ENCODE results near the gene ANKRD50.

The ANKRD50 gene

DNA sequence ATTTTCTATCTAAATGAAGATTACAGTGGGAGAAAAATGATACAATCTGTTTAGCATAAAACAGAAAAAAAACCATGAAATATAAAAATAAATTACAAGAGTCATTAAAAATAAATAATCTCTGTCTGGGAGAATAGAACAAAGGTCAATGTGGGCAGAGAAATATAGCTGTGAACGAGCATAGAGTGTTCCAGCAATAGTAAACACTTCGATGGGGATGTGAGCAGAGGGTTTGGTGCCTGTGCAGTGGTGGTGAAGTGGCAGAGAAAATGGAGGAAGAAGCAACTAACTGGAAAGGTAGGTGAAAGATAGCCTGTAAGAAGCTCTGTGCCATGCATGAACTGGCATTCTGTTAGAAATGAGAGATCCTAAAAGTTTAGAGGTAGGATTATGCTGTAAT, 64.9 kb downstream of the ANKRD50 start:
- TF ChIP-seq, protein P1, sequence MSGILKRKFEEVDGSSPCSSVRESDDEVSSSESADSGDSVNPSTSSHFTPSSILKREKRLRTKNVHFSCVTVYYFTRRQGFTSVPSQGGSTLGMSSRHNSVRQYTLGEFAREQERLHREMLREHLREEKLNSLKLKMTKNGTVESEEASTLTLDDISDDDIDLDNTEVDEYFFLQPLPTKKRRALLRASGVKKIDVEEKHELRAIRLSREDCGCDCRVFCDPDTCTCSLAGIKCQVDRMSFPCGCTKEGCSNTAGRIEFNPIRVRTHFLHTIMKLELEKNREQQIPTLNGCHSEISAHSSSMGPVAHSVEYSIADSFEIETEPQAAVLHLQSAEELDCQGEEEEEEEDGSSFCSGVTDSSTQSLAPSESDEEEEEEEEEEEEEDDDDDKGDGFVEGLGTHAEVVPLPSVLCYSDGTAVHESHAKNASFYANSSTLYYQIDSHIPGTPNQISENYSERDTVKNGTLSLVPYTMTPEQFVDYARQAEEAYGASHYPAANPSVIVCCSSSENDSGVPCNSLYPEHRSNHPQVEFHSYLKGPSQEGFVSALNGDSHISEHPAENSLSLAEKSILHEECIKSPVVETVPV (CRISPR knock-in tag; IDR thresholded peaks at IDR 0.05) = no peak
- TF ChIP-seq ESRRG (CRISPR knock-in tag; IDR thresholded peaks at IDR 0.05) = no peak
- TF ChIP-seq, protein P2, sequence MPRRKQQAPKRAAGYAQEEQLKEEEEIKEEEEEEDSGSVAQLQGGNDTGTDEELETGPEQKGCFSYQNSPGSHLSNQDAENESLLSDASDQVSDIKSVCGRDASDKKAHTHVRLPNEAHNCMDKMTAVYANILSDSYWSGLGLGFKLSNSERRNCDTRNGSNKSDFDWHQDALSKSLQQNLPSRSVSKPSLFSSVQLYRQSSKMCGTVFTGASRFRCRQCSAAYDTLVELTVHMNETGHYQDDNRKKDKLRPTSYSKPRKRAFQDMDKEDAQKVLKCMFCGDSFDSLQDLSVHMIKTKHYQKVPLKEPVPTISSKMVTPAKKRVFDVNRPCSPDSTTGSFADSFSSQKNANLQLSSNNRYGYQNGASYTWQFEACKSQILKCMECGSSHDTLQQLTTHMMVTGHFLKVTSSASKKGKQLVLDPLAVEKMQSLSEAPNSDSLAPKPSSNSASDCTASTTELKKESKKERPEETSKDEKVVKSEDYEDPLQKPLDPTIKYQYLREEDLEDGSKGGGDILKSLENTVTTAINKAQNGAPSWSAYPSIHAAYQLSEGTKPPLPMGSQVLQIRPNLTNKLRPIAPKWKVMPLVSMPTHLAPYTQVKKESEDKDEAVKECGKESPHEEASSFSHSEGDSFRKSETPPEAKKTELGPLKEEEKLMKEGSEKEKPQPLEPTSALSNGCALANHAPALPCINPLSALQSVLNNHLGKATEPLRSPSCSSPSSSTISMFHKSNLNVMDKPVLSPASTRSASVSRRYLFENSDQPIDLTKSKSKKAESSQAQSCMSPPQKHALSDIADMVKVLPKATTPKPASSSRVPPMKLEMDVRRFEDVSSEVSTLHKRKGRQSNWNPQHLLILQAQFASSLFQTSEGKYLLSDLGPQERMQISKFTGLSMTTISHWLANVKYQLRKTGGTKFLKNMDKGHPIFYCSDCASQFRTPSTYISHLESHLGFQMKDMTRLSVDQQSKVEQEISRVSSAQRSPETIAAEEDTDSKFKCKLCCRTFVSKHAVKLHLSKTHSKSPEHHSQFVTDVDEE (CRISPR knock-in tag; IDR thresholded peaks at IDR 0.05) = no peak
- no peak for TF ChIP-seq TOX (CRISPR knock-in tag; IDR thresholded peaks at IDR 0.05; ENCODE audit: borderline replicate concordance)
- no peak for TF ChIP-seq TCF4 (CRISPR knock-in tag; IDR thresholded peaks at IDR 0.05; ENCODE audit: borderline replicate concordance)
- no peak for TF ChIP-seq ZC3H10 (CRISPR knock-in tag; IDR thresholded peaks at IDR 0.05)
- TF ChIP-seq OSR1 (CRISPR knock-in tag; IDR thresholded peaks at IDR 0.05) = no peak
- TF ChIP-seq SNAI2 (CRISPR knock-in tag; IDR thresholded peaks at IDR 0.05) = no peak
- TF ChIP-seq ISL1 (CRISPR knock-in tag; IDR thresholded peaks at IDR 0.05) = no peak
- TF ChIP-seq, protein P3, sequence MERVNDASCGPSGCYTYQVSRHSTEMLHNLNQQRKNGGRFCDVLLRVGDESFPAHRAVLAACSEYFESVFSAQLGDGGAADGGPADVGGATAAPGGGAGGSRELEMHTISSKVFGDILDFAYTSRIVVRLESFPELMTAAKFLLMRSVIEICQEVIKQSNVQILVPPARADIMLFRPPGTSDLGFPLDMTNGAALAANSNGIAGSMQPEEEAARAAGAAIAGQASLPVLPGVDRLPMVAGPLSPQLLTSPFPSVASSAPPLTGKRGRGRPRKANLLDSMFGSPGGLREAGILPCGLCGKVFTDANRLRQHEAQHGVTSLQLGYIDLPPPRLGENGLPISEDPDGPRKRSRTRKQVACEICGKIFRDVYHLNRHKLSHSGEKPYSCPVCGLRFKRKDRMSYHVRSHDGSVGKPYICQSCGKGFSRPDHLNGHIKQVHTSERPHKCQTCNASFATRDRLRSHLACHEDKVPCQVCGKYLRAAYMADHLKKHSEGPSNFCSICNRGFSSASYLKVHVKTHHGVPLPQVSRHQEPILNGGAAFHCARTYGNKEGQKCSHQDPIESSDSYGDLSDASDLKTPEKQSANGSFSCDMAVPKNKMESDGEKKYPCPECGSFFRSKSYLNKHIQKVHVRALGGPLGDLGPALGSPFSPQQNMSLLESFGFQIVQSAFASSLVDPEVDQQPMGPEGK (CRISPR knock-in tag; IDR thresholded peaks at IDR 0.05; ENCODE audit: borderline replicate concordance) = no peak
- TF ChIP-seq ZFP3 (CRISPR knock-in tag; IDR thresholded peaks at IDR 0.05) = no peak
- no peak for ATAC-seq

DNA sequence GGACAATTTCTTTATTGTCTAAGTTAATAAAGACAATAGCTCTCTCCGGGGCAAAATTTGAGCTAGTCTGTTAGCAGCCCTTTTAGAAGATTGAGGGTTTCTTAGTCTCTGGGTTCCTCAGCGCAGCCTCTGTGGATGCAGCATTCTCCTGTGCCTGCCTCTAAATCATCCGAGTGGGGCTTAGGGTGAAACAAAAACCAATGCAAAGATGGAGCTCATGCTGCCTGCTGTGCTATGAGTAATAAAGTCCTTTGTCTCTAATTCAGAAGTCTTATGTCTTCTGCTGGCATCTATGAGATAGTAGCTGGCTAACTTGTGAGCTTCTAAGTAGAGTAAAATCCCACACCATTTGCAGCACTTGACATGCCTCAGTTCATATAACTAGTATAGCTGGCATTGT, 67.9 kb downstream of the ANKRD50 start:
- TF ChIP-seq TOX (CRISPR knock-in tag; IDR thresholded peaks at IDR 0.05; ENCODE audit: borderline replicate concordance) = no peak
- TF ChIP-seq, protein P1 (CRISPR knock-in tag; IDR thresholded peaks at IDR 0.05) = no peak
- TF ChIP-seq, protein P2 (CRISPR knock-in tag; IDR thresholded peaks at IDR 0.05) = no peak

DNA sequence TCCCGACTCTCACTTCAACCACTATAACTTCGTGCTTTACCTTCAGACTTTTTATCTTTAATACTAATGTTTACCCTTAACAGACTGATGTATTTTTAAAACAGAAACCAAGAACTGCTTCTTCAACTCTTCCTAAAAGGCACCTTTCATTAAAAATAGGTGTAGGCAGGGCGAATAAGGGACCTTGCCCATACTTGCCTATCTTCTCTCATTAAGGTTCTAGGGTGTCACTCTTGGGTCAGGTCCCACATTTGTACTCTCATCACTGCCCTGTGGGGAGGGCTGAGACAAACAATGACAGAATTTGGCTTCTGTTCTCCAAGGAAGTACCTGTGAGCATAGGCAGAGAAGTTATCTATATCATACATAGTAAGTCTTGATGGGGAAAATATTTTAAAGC, 69.7 kb downstream of the ANKRD50 start:
- no peak for ATAC-seq
- TF ChIP-seq ZFP3 (CRISPR knock-in tag; IDR thresholded peaks at IDR 0.05) (no peak), SNAI2 (CRISPR knock-in tag; IDR thresholded peaks at IDR 0.05) (no peak), ZNF8 (CRISPR knock-in tag; IDR thresholded peaks at IDR 0.05) (no peak), PPARA (CRISPR knock-in tag; IDR thresholded peaks at IDR 0.05; ENCODE audit: borderline replicate concordance) (no peak), ZFP30 (CRISPR knock-in tag; IDR thresholded peaks at IDR 0.05) (no peak), ARNTL (CRISPR knock-in tag; IDR thresholded peaks at IDR 0.05; ENCODE audit: borderline replicate concordance, low read depth) (no peak)

More for the DNA sequence above, 67.9 kb downstream of the ANKRD50 start:
- no peak for ATAC-seq

GRCh38 chr4:124641715-124642381, 70.7 kb downstream of the ANKRD50 start:
- ATAC-seq = peak; percentile 85
- no peak for TF ChIP-seq CREB5 (CRISPR knock-in tag; IDR thresholded peaks at IDR 0.05; ENCODE audit: low read depth)
- peak; percentile 25; the same call in 1 of the 2 replicates for TF ChIP-seq ZC3H10 (CRISPR knock-in tag; IDR thresholded peaks at IDR 0.05)
- TF ChIP-seq TCF4 (CRISPR knock-in tag; IDR thresholded peaks at IDR 0.05; ENCODE audit: borderline replicate concordance) = no peak
- TF ChIP-seq ZNF70 (CRISPR knock-in tag; IDR thresholded peaks at IDR 0.05) = no peak
- TF ChIP-seq, protein P4, sequence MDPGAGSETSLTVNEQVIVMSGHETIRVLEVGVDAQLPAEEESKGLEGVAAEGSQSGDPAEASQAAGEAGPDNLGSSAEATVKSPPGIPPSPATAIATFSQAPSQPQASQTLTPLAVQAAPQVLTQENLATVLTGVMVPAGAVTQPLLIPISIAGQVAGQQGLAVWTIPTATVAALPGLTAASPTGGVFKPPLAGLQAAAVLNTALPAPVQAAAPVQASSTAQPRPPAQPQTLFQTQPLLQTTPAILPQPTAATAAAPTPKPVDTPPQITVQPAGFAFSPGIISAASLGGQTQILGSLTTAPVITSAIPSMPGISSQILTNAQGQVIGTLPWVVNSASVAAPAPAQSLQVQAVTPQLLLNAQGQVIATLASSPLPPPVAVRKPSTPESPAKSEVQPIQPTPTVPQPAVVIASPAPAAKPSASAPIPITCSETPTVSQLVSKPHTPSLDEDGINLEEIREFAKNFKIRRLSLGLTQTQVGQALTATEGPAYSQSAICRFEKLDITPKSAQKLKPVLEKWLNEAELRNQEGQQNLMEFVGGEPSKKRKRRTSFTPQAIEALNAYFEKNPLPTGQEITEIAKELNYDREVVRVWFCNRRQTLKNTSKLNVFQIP (CRISPR knock-in tag; IDR thresholded peaks at IDR 0.05; ENCODE audit: borderline replicate concordance, low read depth) = no peak
- no peak for TF ChIP-seq ESRRG (CRISPR knock-in tag; IDR thresholded peaks at IDR 0.05)
- peak; percentile 29; the same call in 1 of the 2 replicates for TF ChIP-seq ISL1 (CRISPR knock-in tag; IDR thresholded peaks at IDR 0.05)
- no peak for TF ChIP-seq SNAI2 (CRISPR knock-in tag; IDR thresholded peaks at IDR 0.05)
- TF ChIP-seq TOX (CRISPR knock-in tag; IDR thresholded peaks at IDR 0.05; ENCODE audit: borderline replicate concordance) = no peak
- no peak for TF ChIP-seq ZFP3 (CRISPR knock-in tag; IDR thresholded peaks at IDR 0.05)

Data from SK-N-SH treated with all-trans-retinoic acid at 6 μM for 48 hours (cell line).